SU-DHL-6 (cell line): Measurements from ENCODE around the gene KRTAP4-12.

Experiments used
- H2AFZ ChIP-seq: fragments of 200-600 bp; sonication (generic); 2 replicates; pipeline ENCODE4 v1.6.1; 2014; ENCODE audit warnings: low read depth, mild to moderate bottlenecking, moderate library complexity, mixed read lengths, antibody characterized with exemption, low read length; ENCODE audit not compliant: severe bottlenecking
- H3F3A ChIP-seq: fragments of 200-600 bp; shearing (Covaris generic); 2 replicates; pipeline ENCODE4 v1.6.0; 2016; ENCODE audit warnings: antibody characterized with exemption, mild to moderate bottlenecking; ENCODE audit not compliant: insufficient read depth
- H3K27ac ChIP-seq: fragments of 200-600 bp; sonication (generic); 2 replicates; pipeline ENCODE4 v1.5.1; 2016; ENCODE audit warnings: low read depth, mild to moderate bottlenecking, low read length, moderate library complexity, mixed read lengths
- H3K27me3 ChIP-seq: fragments of 200-600 bp; sonication (generic), shearing (Covaris generic); 2 replicates; pipeline ENCODE4 v1.6.0; 2014; ENCODE audit warnings: mild to moderate bottlenecking, low read length
- H3K36me3 ChIP-seq: fragments of 200-600 bp; sonication (generic); 2 replicates; pipeline ENCODE4 v1.6.1; 2014; ENCODE audit warnings: mild to moderate bottlenecking, low read length, mixed read lengths
- H3K4me2 ChIP-seq: fragments of 300-600, 200-600 bp; shearing (Covaris generic), sonication (generic); 2 replicates; pipeline ENCODE4 v1.6.0; 2014; ENCODE audit warnings: low read length, low read depth, mild to moderate bottlenecking; ENCODE audit not compliant: poor library complexity, severe bottlenecking
- H3K4me3 ChIP-seq: fragments of 200-600 bp; sonication (generic); 2 replicates; pipeline ENCODE4 v1.5.1; 2014; ENCODE audit warnings: antibody characterized with exemption, low read length, mild to moderate bottlenecking, mixed read lengths; ENCODE audit not compliant: insufficient read depth, poor library complexity, severe bottlenecking
- H3K79me2 ChIP-seq: fragments of 200-600 bp; sonication (generic); 2 replicates; pipeline ENCODE4 v1.6.1; 2014; ENCODE audit warnings: mild to moderate bottlenecking, low read length, moderate library complexity; ENCODE audit not compliant: insufficient read depth
- H3K9ac ChIP-seq: fragments of 200-600 bp; sonication (generic); 2 replicates; pipeline ENCODE4 v1.7.0; 2014; ENCODE audit warnings: mild to moderate bottlenecking, low read length
- H3K9me2 ChIP-seq: fragments of 200-600 bp; sonication (generic); replicated peaks from 2 replicates; pipeline ENCODE4 v1.6.1; 2014; ENCODE audit warnings: low read length; ENCODE audit not compliant: insufficient read depth
- H3K9me3 ChIP-seq: fragments of 200-600 bp; sonication (generic); 2 replicates; pipeline ENCODE4 v1.6.1; 2014; ENCODE audit warnings: low read length, mixed read lengths; ENCODE audit not compliant: insufficient read depth
- H4K20me1 ChIP-seq: fragments of 200-600 bp; sonication (generic); 2 replicates; pipeline ENCODE4 v1.6.1; 2014; ENCODE audit warnings: low read depth, mild to moderate bottlenecking, antibody characterized with exemption, low read length, moderate library complexity, mixed read lengths
- EZH2phosphoT487 ChIP-seq: fragments of 200-600 bp; sonication (generic), shearing (Covaris generic); conservative IDR thresholded peaks from 2 replicates; pipeline ENCODE4 v1.6.1; 2018; ENCODE audit warnings: mild to moderate bottlenecking, antibody characterized with exemption, low read length, moderate library complexity, mixed read lengths
- TF ChIP-seq, protein P1 (sequence below): fragments of 200-600 bp; sonication (generic); IDR thresholded peaks from one replicate; pipeline ENCODE4 v1.5.1; 2017; ENCODE audit warnings: antibody characterized with exemption, mild to moderate bottlenecking, low read length, moderate library complexity; ENCODE audit not compliant: insufficient read depth, poor library complexity, severe bottlenecking

Gene KRTAP4-12

DNA sequence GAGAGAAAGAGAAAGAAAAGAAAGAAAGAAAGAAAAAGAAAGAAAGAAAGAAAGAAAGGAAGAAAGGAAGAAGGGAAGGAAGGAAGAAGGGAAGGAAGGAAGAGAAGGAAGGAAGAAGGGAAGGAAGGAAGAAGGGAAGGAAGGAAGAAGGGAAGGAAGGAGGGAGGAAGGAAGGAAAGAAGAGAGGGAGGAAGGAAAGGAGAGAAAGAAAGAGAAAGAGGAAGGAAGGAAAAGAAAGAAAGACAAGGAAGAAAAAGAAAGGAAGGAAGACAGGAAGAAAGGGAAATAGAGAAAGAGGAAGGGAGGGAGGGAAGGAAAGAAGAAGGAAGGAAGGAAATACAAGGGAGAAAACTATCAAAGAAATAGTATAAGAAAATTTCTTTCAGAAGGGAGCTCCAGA, 47.2 kb downstream of the KRTAP4-12 start:
- H3K4me3 ChIP-seq, result no peak overlapping the region
- H3F3A ChIP-seq, result no peaks in the 10 kb centered on the region
- no peaks in the 10 kb centered on the region for H3K79me2 ChIP-seq
- H3K9me2 ChIP-seq, result no peaks in the 10 kb centered on the region
- TF ChIP-seq, protein P1, sequence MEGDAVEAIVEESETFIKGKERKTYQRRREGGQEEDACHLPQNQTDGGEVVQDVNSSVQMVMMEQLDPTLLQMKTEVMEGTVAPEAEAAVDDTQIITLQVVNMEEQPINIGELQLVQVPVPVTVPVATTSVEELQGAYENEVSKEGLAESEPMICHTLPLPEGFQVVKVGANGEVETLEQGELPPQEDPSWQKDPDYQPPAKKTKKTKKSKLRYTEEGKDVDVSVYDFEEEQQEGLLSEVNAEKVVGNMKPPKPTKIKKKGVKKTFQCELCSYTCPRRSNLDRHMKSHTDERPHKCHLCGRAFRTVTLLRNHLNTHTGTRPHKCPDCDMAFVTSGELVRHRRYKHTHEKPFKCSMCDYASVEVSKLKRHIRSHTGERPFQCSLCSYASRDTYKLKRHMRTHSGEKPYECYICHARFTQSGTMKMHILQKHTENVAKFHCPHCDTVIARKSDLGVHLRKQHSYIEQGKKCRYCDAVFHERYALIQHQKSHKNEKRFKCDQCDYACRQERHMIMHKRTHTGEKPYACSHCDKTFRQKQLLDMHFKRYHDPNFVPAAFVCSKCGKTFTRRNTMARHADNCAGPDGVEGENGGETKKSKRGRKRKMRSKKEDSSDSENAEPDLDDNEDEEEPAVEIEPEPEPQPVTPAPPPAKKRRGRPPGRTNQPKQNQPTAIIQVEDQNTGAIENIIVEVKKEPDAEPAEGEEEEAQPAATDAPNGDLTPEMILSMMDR, result no peak
- no peak for TF ChIP-seq EZH2phosphoT487
- H3K27me3 ChIP-seq, result no peaks in the 10 kb centered on the region
- H3K9ac ChIP-seq, result no peak overlapping the region
- H3K9me3 ChIP-seq, result no peaks in the 10 kb centered on the region
- no peak overlapping the region for H3K4me2 ChIP-seq
- H3K27ac ChIP-seq, result no peak overlapping the region
- H2AFZ ChIP-seq, result no peak overlapping the region
- no peaks in the 10 kb centered on the region for H3K36me3 ChIP-seq
- H4K20me1 ChIP-seq, result no peaks in the 10 kb centered on the region

DNA sequence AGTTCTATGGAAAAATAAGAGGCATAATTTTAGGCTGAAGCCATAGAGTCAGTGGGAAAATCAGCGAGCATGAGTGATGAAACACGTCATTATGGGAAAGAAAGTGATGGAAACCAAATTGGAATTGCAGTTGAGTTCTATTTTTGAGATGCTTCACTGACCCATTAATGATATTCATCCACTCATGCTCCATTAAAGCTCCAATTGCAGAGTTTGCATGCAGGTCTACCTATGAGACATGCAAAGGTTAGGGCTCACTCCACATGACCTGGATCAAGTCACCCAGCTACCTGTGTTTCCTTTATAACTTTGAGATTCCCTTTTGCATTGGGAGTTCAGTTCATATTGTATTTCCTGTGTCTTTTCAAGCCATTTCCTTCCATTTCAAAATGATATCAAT, 50.3 kb downstream of the KRTAP4-12 start:
- H3K79me2 ChIP-seq, result no peaks in the 10 kb centered on the region
- no peaks in the 10 kb centered on the region for H3F3A ChIP-seq
- H4K20me1 ChIP-seq, result no peaks in the 10 kb centered on the region
- no peak overlapping the region for H3K4me3 ChIP-seq
- H3K4me2 ChIP-seq, result no peak overlapping the region
- no peaks in the 10 kb centered on the region for H3K9me2 ChIP-seq
- TF ChIP-seq, protein P1, result no peak
- no peaks in the 10 kb centered on the region for H3K27me3 ChIP-seq
- no peak overlapping the region for H3K9ac ChIP-seq
- H3K36me3 ChIP-seq, result no peaks in the 10 kb centered on the region
- H3K27ac ChIP-seq, result no peak overlapping the region
- no peaks in the 10 kb centered on the region for H3K9me3 ChIP-seq
- no peak overlapping the region for H2AFZ ChIP-seq
